NCI-H2196 treated with DMSO at 0.1 percent for 48 hours (cell line): ENCODE results near the gene INSC.
A peak's percentile ranks its signal among the peaks of the same experiment; 100 is the strongest.
"Not testable (repeated sequence)": the region's sequence is repeated elsewhere in the genome, so short reads cannot be mapped to it uniquely, and the experiment has no call there.

Experiments
- DNase-seq: peaks from one replicate; lab custom pipeline; 2025; ENCODE audit not compliant: unreplicated experiment; lab: John Stamatoyannopoulos, UW

INSC gene, protein sequence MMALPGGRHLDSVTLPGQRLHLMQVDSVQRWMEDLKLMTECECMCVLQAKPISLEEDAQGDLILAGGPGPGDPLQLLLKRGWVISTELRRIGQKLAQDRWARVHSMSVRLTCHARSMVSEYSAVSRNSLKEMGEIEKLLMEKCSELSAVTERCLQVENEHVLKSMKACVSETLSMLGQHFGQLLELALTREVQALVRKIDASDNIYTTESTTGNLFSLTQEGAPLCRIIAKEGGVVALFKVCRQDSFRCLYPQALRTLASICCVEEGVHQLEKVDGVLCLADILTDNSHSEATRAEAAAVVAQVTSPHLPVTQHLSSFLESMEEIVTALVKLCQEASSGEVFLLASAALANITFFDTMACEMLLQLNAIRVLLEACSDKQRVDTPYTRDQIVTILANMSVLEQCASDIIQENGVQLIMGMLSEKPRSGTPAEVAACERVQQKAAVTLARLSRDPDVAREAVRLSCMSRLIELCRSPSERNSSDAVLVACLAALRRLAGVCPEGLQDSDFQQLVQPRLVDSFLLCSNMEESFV

DNA sequence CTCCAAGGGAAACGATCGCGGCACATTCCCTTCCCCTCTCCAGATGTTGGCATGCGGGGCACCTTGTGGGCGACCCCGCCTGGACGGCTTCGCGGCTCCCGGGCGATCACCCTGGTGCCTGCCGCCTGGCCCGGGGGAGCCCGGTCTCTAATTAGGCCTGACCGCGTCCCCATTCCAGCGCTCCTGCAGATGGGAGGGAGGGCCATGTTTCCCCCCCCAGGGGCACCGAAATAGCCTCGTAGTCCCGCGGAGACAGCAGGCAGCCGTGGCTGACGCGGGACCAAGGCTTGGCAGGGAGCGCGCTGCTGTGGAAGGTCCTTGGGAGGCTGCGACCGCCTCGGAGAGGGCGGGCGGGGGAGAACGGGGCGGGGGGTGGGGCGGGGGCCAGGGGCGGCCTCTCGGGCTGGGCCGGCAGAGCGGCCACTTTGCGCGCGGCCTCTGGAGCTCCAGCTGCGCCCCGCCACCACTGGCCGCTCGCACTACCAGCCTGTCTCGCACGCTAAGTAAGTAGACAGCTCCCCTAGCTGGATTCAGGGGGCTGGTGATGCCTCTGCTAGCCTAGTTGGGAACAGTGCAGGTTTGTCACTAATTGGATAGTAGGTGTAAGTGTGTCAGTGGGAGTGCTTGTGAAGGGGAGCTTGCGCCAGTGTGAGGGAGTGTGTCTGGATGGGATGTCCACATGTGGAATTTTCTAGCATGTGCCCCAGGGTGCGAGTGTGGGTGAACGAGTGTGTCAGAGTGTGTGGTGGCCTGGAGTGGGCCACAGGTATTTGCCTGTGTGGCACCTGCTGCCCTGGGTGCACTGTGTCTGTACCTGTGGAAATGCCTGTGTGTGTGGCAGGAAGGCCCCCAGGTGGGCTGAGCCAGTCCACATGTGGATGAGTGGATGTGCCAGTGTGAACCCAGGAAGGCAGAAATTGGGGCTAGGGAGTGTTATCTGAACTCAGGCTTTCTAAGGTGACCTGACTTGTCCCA is at the start of gene INSC:
INSC (plus strand) TSS at position 423 of the 975 bp plus-strand sequence. CDS start 34,252 bp downstream, outside the sequence.
- no peak for DNase-seq

DNA sequence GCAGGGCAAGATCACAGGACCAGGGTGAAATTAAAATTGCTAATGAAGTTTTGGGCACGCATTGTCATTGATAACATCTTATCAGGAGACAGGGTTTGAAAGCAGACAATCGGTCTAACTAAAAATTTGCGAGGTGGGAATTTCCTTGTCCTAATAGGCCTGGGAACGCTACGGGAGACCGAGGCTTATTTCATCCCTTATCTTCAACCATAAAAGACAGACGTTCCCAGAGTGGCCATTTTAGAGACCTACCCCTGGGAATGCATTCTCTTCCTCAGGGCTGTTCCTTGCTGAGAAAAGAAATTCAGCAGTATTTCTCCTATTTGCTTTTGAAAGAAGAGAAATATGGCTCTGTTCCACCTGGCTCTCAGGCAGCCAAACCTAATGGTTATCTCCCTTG is 45.0 kb upstream of the INSC start:
- not testable (repeated sequence) for DNase-seq

DNA sequence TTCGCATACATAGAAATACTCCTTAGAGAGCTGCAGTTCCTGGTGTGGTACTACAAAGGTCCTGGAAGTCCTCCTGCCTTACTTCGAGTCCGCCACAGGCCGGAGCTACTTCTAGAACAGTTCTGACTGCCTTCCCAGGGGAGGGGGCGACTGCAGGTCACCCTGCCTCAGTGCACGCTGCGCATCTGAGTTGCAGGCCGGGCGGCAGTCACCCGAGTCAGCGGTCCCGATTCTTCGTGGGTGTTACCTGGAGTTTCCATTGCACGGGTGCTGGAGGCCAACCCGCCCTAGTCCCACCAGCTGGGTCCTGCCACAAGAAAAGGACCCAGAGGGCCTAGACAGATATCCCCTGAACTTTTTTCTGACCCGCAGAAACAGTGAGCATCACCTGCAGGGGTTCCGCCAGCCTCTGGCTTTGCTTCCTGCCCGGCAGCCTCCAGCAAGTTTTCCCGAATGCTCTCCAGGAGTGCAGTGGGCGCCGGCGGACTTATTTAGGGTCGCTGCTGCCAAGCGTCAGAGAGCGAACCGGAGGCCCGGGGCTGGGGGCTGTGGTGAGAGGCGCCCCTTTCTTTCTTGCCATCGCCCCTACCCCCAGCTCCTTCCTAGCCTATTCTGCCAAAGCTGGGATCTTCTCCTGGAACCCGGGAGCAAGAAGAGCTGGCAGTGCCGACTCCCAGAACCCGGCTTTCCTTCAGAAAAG is 43.0 kb upstream of the INSC start:
- DNase-seq: no peak

DNA sequence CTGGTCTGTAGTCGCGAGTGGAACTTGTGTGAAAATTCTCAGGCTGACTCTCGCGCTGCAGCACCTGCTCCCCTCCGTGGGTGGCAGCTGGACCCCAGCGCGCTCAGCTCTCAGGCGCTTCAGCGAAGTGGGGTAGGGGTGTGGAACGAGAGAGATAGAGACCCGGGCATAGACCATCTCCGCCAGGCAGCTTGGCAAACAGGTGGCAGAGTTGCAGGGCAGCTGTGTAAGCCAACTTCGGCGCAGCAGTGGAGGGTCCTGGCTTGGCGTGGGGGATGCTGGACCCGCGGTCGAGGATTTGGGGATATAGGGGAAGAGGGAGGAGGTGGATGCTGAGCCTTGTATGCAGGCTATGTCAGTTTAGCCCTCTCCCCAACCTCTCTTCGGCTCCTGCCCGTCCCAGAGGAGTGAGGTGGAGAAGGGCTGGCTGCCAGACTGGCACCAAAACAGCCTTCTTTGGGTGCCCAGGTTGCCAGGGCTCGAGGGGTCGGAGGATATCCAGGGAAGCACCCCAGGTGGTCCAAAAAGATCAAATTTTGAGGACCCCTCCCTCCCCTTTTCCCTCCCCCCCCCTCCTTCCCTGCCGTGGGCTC is 42.1 kb upstream of the INSC start:
- no peak for DNase-seq

DNA sequence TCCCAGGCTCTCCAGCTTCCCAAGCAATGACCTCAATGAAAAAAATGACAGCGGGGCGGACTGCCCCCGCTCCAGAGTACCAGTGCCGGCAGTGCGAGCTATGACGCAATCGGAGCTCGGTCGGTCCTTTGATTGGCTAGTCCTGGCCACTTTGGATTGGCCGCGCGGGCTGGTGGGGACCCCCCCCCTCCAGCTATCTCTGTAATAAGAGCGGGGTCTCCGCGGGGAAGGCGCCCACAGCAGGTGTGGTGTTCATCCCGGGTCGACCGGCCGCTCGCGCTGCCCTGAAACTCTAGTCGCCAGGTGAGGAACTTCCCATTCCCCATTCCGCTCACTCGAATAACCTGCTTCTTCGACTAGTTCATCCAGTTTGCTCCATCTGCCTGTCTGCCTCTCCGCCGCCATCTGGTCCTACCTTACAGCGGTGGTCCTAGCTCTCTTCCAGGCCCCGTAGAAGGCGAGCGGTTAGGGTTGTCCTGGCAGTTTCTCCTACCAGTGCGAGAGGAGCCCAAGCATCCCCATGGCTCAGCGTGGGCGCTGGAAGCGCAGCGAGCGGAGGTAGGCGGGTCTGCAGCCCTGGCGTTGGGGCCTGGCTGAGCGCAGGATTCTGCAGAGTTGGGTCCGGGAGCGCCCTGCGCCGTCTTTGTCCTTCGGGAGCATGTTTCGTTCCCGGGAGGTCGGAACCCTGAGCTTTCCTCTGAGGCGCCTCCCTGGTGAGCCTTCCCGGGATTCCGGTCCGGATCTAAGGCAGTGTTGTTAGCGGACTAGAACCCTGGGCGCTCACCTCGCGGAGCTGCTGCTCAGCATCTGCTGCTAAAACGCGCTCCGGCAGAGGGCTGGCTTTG is 41.1 kb upstream of the INSC start, which contains the start of gene CALCB:
CALCB (plus strand) TSS at position 233 of the 845 bp plus-strand sequence. CDS start 1,126 bp downstream, outside the sequence.
- DNase-seq: peak; percentile 48

DNA sequence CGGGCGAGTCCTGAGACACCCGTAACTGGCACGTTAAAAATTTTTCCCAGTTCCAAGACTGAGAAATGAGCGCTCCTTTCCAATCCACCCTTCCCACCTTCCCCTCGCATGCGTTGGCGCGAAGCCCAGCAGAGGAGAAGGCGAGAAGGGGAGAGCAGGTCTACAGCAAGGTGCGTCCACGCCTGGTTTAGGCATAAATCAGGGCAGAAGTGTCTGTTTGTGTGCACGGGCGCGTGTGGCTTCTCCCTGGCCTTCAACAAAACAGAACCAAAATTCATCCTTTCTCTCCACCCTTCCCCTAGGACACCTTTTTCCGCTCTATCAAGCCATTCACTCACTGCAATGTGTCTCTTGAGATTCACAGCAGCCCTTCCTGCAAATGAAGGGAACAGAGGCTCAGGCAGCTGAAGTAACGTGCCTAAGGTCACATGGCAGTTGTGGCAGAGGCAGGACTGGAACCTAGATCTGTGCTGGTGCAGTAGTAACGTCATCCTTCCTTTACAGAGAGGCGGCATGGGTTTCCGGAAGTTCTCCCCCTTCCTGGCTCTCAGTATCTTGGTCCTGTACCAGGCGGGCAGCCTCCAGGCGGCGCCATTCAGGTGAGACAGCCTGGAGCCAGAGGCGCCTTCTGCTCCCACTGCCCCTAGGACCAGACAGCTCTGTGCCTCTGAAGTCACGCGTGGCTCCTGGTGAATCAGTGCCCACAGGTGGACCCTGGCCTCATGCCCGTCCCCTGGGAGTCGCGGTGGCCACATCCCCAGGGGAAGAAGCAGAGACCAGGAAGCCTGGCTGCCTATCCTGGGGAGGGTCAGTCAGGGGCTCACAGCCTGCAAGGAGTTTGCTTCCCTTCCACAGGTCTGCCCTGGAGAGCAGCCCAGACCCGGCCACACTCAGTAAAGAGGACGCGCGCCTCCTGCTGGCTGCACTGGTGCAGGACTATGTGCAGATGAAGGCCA is 40.2 kb upstream of the INSC start:
- peak; percentile 93 for DNase-seq

DNA sequence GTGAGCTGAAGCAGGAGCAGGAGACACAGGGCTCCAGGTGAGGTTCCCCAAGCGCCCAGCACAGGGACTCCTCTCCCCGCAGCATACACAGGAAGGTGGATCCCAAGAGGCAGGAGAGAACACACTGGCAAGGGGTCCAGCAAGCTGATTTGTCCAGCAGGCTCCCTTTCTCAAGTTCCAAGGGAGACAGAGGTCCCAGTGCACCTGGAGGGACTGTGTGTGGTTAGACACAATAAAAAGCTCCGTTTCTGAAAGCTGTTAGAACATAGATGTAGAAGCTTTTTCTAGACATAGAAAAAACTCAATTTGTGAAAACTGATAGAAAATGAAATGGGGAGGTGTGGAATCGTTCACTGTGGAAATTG is 39.6 kb upstream of the INSC start:
- DNase-seq: no peak

DNA sequence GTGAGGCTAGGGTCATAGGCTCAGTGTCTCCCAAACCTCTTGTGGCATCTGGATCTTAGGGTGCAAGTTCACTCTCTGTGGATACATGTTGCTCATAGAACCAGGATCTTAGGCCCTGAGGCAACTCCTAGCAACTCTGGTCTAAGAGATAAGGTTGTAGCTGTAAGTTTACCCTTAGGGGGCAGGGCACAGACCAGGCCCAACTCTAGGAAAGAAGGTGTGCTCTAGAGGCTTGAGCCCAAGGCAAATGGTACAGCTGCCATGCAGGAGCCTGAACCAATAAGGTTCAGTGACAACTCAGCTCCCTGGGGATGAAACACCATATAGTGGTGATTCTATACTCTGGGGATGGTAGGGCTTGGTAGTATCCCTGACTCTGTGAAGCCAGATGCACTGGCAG is 23.5 kb upstream of the INSC start:
- DNase-seq: no peak

DNA sequence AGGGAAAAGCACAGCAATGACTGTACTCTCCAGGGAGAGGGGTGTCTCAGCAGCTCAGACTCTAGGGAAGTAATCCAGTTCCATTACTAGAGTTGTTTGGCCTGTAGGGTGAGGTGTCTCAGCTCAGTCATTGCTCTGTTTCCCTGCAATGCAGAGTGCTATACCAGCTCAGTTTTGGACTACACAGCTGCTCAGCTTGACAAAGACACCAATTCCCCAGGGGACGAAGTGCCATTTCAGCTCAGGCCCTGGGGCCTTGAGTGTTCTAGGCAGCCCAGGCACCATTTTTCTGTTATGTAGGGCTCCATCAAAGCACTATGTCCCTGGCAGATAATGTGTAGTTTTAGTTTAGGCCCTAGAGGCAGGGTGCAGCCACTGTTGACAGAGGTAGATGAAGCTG is 23.1 kb upstream of the INSC start:
- DNase-seq: no peak

DNA sequence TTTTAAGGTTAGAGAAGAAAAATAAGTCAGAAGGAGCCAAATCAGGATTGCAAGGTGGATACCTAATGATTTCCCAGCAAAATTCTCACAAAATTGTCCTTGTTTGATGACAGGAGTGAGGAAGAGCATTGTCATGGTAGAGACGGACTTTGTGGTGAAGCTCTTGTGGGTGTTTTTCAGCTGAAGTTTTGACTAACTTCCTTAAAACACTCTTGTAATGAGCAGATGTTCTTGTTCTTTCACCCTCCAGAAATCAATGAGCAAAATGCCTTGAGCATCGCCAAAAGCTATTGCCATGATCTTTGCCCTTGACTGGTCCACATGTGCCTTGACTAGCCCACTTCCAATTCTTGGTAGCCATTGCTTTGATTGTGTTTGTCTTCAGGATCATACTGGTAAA is 21.3 kb upstream of the INSC start:
- DNase-seq: no peak

DNA sequence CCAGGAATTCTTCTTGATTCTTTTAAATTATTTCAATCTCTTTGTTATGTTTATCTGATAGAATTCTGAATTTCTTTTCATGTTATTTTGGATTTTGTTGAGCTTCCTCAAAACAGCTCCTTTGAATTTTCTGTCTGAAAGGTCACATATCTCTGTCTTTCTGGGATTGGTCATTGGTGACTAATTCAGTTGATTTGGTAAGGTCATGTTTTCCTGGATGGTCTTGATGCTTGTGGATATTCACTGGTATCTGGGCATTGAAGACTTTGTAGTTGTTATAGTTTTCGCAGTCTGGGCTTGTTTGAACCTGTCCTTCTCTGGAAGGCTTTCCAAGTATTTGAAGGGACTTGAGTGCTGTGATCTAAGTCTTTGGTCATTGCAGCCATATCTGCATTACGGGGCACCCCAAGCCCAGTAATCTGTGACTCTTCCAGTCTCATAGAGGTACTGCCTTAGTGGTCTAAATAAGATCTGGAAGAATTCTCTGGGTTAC is 18.9 kb upstream of the INSC start:
- DNase-seq: no peak

DNA sequence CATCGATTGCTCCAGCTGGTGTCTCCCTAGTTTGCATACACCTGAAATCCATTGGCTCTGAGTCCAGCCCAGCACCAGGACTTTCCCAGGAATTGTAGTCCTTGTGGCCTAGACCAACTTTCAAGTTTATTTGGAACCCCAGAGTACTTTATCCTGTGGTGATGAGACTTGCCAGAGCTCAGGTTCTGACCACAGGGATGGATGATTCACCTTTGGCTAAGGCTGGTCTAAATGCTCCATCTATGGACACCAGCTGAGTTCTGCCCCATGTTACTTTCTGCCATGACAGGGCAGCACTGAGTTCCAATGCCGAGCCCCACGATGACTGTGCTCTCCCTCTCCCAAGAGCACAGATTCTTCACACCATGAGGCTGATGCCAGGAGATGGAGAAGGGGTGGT is 17.3 kb upstream of the INSC start:
- no peak for DNase-seq

DNA sequence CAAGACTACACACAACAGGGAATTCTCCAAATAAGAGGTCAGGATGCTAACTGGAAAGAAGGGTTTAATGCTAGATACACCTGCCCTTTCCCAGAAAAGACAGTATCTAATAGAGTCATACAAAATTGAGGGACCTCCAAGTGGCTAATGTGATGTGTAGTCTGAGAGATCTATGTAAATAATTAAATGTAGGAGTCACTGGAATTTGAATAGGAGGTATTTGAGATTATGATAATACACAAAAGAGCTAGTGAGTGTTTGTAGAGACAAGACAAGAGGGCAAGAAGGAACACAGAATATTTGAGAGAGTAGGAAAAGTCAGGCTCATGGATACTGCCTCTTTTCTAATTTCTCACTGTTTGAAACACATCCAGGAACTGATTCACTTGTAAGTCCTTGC is 15.5 kb upstream of the INSC start:
- no peak for DNase-seq

DNA sequence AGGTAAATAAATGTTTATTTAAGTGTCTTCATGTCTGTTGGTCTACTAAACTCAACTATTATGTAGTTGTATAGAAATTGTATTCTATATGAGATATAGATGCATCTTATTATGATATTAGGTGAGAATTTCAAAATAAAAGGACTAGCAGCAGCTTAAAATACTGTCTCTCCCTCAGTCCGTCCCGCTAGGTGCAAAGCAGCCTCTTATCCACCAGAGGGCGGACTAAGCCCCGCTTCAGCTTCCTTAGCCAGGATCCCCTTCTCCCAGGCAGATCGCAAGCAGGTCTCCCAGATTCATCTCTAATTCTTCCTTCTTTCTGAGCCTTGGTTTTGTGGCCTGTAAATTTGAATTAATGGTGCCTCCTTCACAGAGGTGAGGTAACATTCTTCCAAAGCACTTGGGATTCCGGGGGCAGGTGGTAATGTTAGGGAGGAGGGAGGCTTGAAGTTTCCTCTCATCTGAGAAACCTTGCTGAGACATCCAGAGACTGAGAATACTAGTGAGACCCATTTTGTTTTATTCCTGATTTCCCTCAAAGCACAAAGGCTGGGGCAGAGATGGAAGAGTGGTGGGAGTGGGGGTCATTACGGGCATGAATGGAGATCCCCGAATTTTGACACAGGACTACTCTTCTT is 13.5 kb upstream of the INSC start:
- DNase-seq: peak; percentile 31

DNA sequence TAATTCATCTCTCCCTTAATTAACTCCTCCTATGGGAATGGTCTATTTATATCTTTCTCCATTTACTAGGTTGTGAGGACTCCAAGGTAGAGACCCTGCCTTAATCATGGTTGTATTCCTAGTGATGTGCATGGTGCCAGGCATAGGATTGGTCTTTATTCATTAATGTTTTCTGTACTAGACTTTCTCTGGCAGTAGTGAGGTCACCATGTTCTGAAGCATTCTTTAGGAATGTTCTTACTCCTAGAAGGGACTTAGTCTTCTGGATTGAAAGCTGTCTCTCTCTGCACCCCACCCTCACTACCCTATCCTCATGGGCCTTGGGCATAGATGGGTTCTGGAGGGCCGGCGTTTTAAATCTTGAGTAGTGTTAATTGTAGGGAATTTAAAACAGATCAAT is 10.6 kb upstream of the INSC start:
- DNase-seq: no peak

DNA sequence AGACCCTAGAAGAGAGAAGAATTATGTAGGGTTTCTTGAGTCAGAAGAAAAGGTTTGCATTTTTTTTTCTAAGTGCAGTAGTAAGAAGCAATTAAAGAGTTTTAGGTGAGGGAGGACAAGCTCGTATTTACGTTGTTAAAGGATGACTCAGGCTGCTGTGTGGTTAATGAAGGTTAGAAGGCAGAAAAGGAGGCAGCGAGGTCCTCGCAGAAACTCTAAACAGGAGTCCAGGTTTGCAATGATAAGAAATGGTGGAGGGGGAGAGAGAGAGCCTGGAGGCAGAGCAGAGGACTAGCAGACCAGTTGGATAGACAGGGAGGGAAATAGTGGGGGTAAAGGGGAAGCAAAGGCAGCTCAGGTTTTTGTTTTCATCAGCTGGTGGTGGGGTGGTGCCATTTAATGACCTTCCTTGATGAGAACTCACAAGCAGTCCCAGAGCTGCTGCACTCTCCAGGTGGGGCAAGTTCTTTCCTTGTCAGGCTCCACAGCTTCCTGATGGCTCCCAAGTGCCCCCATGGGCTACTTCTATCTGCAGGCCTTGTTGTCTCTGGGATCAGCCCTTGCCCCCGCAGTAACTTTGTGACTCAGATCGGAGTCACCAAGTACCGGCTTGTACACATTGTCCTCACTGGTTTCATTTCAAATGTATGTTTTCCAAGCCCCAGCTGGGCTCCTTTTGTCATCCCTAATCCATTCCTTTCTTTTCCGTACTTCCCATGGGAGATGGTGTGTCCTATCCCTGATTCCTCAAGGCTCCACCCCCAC is 8.3 kb upstream of the INSC start:
- no peak for DNase-seq
